ENCODE results near the gene SCIN.

Gene SCIN

GRCh38 chr7:12684733-12685132, 114.2 kb downstream of the SCIN start:
- H3K4me3 ChIP-seq (ENCODE audit: low read depth, low read length), result no peak overlapping the region
- no peak for TF ChIP-seq CTCF (IDR thresholded peaks at IDR 0.05; ENCODE audit: low read depth, low read length)

- H3K4me3 ChIP-seq (ENCODE audit: low read depth, low read length), result peak overlapping the region; percentile 93
- peak; percentile 64 for TF ChIP-seq CTCF (IDR thresholded peaks at IDR 0.05; ENCODE audit: low read depth, low read length)
These were observed 115.0 kb downstream of the SCIN start for GRCh38 chr7:12685550-12685949.

- peak overlapping the region; percentile 93 for H3K4me3 ChIP-seq (ENCODE audit: low read depth, low read length)
- peak; percentile 62 for TF ChIP-seq CTCF (IDR thresholded peaks at IDR 0.05; ENCODE audit: low read depth, low read length)
These were observed 115.8 kb downstream of the SCIN start for GRCh38 chr7:12686234-12686890.

GRCh38 chr7:12686891-12687717, 116.6 kb downstream of the SCIN start, which contains the start of gene ARL4A:
TSS of gene ARL4A (plus strand) at chr7:12687633. CDS start at chr7:12688255, 622 bp downstream.
- H3K4me3 ChIP-seq (ENCODE audit: low read depth, low read length), result peak within 1 kb of the TSS; percentile 93
- no peak for TF ChIP-seq CTCF (IDR thresholded peaks at IDR 0.05; ENCODE audit: low read depth, low read length)

GRCh38 chr7:12687718-12688171, 117.2 kb downstream of the SCIN start:
- no peak for TF ChIP-seq CTCF (IDR thresholded peaks at IDR 0.05; ENCODE audit: low read depth, low read length)

GRCh38 chr7:12688485-12689170, 118.1 kb downstream of the SCIN start:
- peak overlapping the region; percentile 93 for H3K4me3 ChIP-seq (ENCODE audit: low read depth, low read length)

More at GRCh38 chr7:12687718-12688171, 117.2 kb downstream of the SCIN start:
- H3K4me3 ChIP-seq (ENCODE audit: low read depth, low read length), result peak overlapping the region; percentile 93

- no peak for TF ChIP-seq CTCF (IDR thresholded peaks at IDR 0.05; ENCODE audit: low read depth, low read length)
- peak overlapping the region; percentile 46 for H3K4me3 ChIP-seq (ENCODE audit: low read depth, low read length)
These were observed 118.9 kb downstream of the SCIN start for GRCh38 chr7:12689451-12689850.

All from WI38 (cell line).